HCT116 (cell line): Measurements from ENCODE around the gene C10orf90. TPM values are rescaled to one million over a fixed set of nuclear protein-coding genes. Genes with fewer than 3 reads are reported as not detected.

ENCODE experiments used
- ATAC-seq: fragments of 200-7000 bp; cut with Tn5 transposase; 2 replicates; pipeline ENCODE4 v1.9.1; 2020; ENCODE audit warnings: mild to moderate bottlenecking, moderate library complexity
- BruUV-seq: library from RNA; stranded (reverse); fragments of 400-500 nt; replicated peaks from 2 replicates; lab custom pipeline; 2021; lab: Mats Ljungman, UMichigan
- CTCF ChIA-PET: fragments of 300-600 bp; sonication (Branson Sonifier 250); formaldehyde crosslinking; loops from one replicate; lab custom pipeline; 2021; ENCODE audit warnings: antibody characterized with exemption; lab: Charles Lee
- POLR2A ChIA-PET: fragments of 300-600, 350-600 bp; sonication (Branson Sonifier 250); formaldehyde crosslinking; loops from one replicate; lab custom pipeline; 2021; ENCODE audit warnings: antibody characterized with exemption; lab: Charles Lee
- RAD21 ChIA-PET, 2 experiments: fragments of 300-600 bp; sonication (Branson Sonifier 250); formaldehyde crosslinking; loops; one replicate each; lab custom pipeline; 2023; ENCODE audit warnings: low total read pairs in 2 of 2; ENCODE audit not compliant: uncharacterized antibody in 2 of 2, unreplicated experiment in 2 of 2, low non-redundant PET in 1 of 2; lab: Charles Lee
- DNase-seq: peaks from one replicate; pipeline ENCODE4 v3.0.0-alpha.2; 2010; ENCODE audit warnings: low read depth, low spot score
- H2AFZ ChIP-seq: fragments of 200-600 bp; shearing (Covaris generic), sonication (generic); 2 replicates; pipeline ENCODE4 v1.6.1; 2017; ENCODE audit warnings: low read depth, mixed run types, mixed read lengths, antibody characterized with exemption, low read length; ENCODE audit not compliant: poor library complexity, severe bottlenecking
- H3K27ac ChIP-seq: 2 replicates; pipeline ENCODE4 v1.5.1; 2012; ENCODE audit warnings: low read depth, low read length
- H3K27me3 ChIP-seq: fragments of 200-600 bp; sonication (generic); 2 replicates; pipeline ENCODE4 v1.6.1; 2016; ENCODE audit warnings: mixed run types, low read length, mixed read lengths; ENCODE audit not compliant: insufficient read depth
- H3K36me3 ChIP-seq, 2 experiments: fragments of 200-500 bp in 1 of 2; fragments of 200-600 bp in 1 of 2; sonication (Bioruptor generic) in 1 of 2; sonication (generic) in 1 of 2; 2 replicates each; pipeline versions ENCODE4 v1.5.1 to v1.6.1; 2014 to 2016; ENCODE audit warnings: low read length in 2 of 2, inconsistent platforms in 1 of 2, mixed read lengths in 1 of 2, mixed run types in 1 of 2; ENCODE audit not compliant: insufficient read depth in 2 of 2, control insufficient read depth in 1 of 2
- H3K4me1 ChIP-seq, 2 experiments: fragments of 200-600 bp in 1 of 2; sonication (generic) in 1 of 2; 2 replicates each; pipeline versions ENCODE4 v1.5.1 to v1.6.1; 2012 to 2017; ENCODE audit warnings: low read length in 2 of 2, inconsistent platforms in 1 of 2, mild to moderate bottlenecking in 1 of 2, mixed read lengths in 1 of 2, mixed run types in 1 of 2, moderate library complexity in 1 of 2; ENCODE audit not compliant: insufficient read depth in 2 of 2, control insufficient read depth in 1 of 2
- H3K4me2 ChIP-seq: fragments of 200-600 bp; sonication (generic); 2 replicates; pipeline ENCODE4 v1.6.1; 2017; ENCODE audit warnings: mixed run types, low read length, mixed read lengths
- H3K4me3 ChIP-seq, 2 experiments: fragments of 200-600 bp in 1 of 2; sonication (generic) in 1 of 2; replicated peaks in 1 of 2; 2 replicates each; pipeline ENCODE4 v1.5.1; 2011 to 2016; ENCODE audit warnings: low read length in 2 of 2, control low read depth in 1 of 2, low read depth in 1 of 2, mild to moderate bottlenecking in 1 of 2, mixed read lengths in 1 of 2, mixed run types in 1 of 2
- H3K79me2 ChIP-seq: fragments of 200-600 bp; sonication (generic); 2 replicates; pipeline ENCODE4 v1.6.1; 2017; ENCODE audit warnings: mild to moderate bottlenecking, mixed run types, low read length, moderate library complexity, mixed read lengths; ENCODE audit not compliant: insufficient read depth
- H3K9ac ChIP-seq: fragments of 200-600 bp; sonication (generic); 2 replicates; pipeline ENCODE4 v1.6.1; 2016; ENCODE audit warnings: low read length, mixed read lengths
- H3K9me2 ChIP-seq: fragments of 200-600 bp; sonication (generic), shearing (Covaris generic); 2 replicates; pipeline ENCODE4 v1.6.1; 2017; ENCODE audit warnings: mixed run types, mild to moderate bottlenecking, moderate library complexity; ENCODE audit not compliant: insufficient read depth
- H3K9me3 ChIP-seq, 2 experiments: fragments of 200-500 bp in 1 of 2; fragments of 200-600 bp in 1 of 2; sonication (Bioruptor generic) in 1 of 2; sonication (generic) in 1 of 2; 2 replicates each; pipeline ENCODE4 v1.6.1; 2014 to 2017; ENCODE audit warnings: low read length in 2 of 2, mixed read lengths in 2 of 2, inconsistent platforms in 1 of 2, low read depth in 1 of 2, mild to moderate bottlenecking in 1 of 2, mixed run types in 1 of 2, moderate library complexity in 1 of 2; ENCODE audit not compliant: control insufficient read depth in 1 of 2, insufficient read depth in 1 of 2
- H4K20me1 ChIP-seq: fragments of 200-600 bp; sonication (generic), shearing (Covaris generic); 2 replicates; pipeline ENCODE4 v1.6.1; 2017; ENCODE audit warnings: mixed run types, mild to moderate bottlenecking, moderate library complexity; ENCODE audit not compliant: insufficient read depth
- CBX3 ChIP-seq: IDR thresholded peaks from 2 replicates; pipeline ENCODE4 v1.6.1; 2012; ENCODE audit warnings: low read depth
- CEBPB ChIP-seq: IDR thresholded peaks from 2 replicates; pipeline ENCODE4 v1.6.1; 2012; ENCODE audit warnings: low read depth
- ELF1 ChIP-seq: IDR thresholded peaks from 2 replicates; pipeline ENCODE4 v1.6.1; 2012; ENCODE audit warnings: low read depth, borderline replicate concordance
- EZH2 ChIP-seq: fragments of 200-600 bp; sonication (generic); IDR thresholded peaks from 2 replicates; pipeline ENCODE4 v1.6.1; 2017; ENCODE audit warnings: antibody characterized with exemption, mixed run types
- EZH2phosphoT487 ChIP-seq: fragments of 200-600 bp; IDR thresholded peaks from 2 replicates; pipeline ENCODE4 v1.6.1; 2018; ENCODE audit warnings: antibody characterized with exemption, borderline replicate concordance
- FOSL1 ChIP-seq: IDR thresholded peaks from 2 replicates; pipeline ENCODE4 v1.6.1; 2012; ENCODE audit warnings: low read depth
- JUND ChIP-seq: IDR thresholded peaks from 2 replicates; pipeline ENCODE4 v1.6.1; 2012
- POLR2AphosphoS5 ChIP-seq: IDR thresholded peaks from 2 replicates; pipeline ENCODE4 v1.6.1; 2011; ENCODE audit warnings: mild to moderate bottlenecking, low read depth, low read length, moderate library complexity
- RAD21 ChIP-seq: IDR thresholded peaks from 2 replicates; pipeline ENCODE4 v1.6.1; 2012; ENCODE audit warnings: low read depth, mild to moderate bottlenecking
- SIN3A ChIP-seq: IDR thresholded peaks from 2 replicates; pipeline ENCODE4 v1.6.1; 2012; ENCODE audit warnings: low read depth
- SP1 ChIP-seq: IDR thresholded peaks from 2 replicates; pipeline ENCODE4 v1.6.1; 2012; ENCODE audit warnings: low read depth
- SRF ChIP-seq: IDR thresholded peaks from 2 replicates; pipeline ENCODE4 v1.6.1; 2012; ENCODE audit warnings: low read depth
- TCF7L2 ChIP-seq: IDR thresholded peaks from 2 replicates; pipeline ENCODE4 v1.7.0; 2011; ENCODE audit warnings: borderline replicate concordance, inconsistent platforms; ENCODE audit not compliant: insufficient read depth, insufficient read length; ENCODE audit errors: extremely low read depth
- intact Hi-C: fragments of 100-400 bp; cut with micrococcal nuclease; formaldehyde crosslinking; loops from 2 replicates; pipeline ENCODE4 v1.10.0; 2022
- total RNA-seq: library from RNA; stranded (reverse); gene quantifications from one replicate; pipeline ENCODE4 v1.2.1, GENCODE V29; 2021; ENCODE audit not compliant: unreplicated experiment
- TF ChIP-seq, protein P1 (sequence below): IDR thresholded peaks from 2 replicates; pipeline ENCODE4 v1.6.1; 2012
- TF ChIP-seq, protein P2 (sequence below), 3 experiments: fragments of 200-600 bp in 1 of 3; sonication (generic) in 1 of 3; IDR thresholded peaks in 2 of 3; conservative IDR thresholded peaks in 1 of 3; 2 replicates each; pipeline ENCODE4 v1.5.1; 2012 to 2017; ENCODE audit warnings: low read depth in 2 of 3, low read length in 2 of 3, antibody characterized with exemption in 1 of 3, borderline replicate concordance in 1 of 3, control low read depth in 1 of 3, mild to moderate bottlenecking in 1 of 3, mixed read lengths in 1 of 3, mixed run types in 1 of 3, moderate library complexity in 1 of 3; ENCODE audit not compliant: insufficient read depth in 1 of 3
- TF ChIP-seq, protein P3 (sequence below): IDR thresholded peaks from 2 replicates; pipeline ENCODE4 v1.6.1; 2012; ENCODE audit warnings: low read depth

The C10orf90 gene
- total RNA-seq, 1 experiment from 2014 or later = not detected

DNA sequence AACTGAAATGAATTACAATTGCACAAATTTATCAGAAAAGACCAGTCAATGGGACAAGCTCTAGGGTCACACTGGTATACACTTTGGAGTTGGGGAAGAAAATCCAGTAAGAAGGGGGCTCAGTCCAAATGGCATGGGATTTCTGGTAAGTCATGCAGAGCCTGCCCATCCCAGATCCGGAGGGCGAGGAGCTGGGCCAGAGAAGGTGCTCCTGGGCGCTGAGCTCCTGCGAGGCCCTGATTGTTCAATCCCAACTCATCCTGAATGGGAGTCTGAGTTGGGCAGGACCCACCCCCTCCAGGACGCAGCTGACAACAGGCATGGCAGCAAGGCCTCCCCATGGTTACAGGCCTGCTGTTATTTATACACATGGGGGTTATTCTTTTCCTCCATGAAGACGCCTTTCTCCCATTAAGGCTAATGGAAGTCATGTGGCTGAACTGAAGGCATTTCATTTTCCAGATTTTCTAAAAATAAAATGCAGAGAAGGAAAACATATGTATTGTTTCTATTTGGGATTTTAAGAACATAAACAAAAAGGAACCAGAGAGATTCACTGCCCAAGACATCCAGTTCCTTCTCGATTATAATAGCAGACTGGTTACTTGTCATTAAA lies 191.1 kb downstream of the C10orf90 start:
- Histone ChIP-seq H3K9ac (no peak overlapping the region), H3K79me2 (no peaks in the 10 kb centered on the region), H3K27me3 (0 out of 2 replicates have a peak, but pooled peaks cover 5% of the 10 kb centered on the region), H3K9me3 (no peaks in the 10 kb centered on the region), H3K36me3 (no peaks in the 10 kb centered on the region), H3K9me2 (no peaks in the 10 kb centered on the region), H3K27ac (no peak overlapping the region), H2AFZ (no peak overlapping the region), H4K20me1 (no peaks in the 10 kb centered on the region), H3K4me2 (no peak overlapping the region), H3K4me3 (no peak overlapping the region), H3K4me1 (no peaks in the 10 kb centered on the region)
- DNase-seq (no peak), ATAC-seq (no peak)
- TF ChIP-seq TCF7L2 = no peak
- TF ChIP-seq SRF = no peak
- TF ChIP-seq POLR2AphosphoS5 = no peak
- no peak for TF ChIP-seq SIN3A
- no TSS peak for BruUV-seq
- CTCF ChIA-PET = no interaction called here
- RAD21 ChIA-PET = no interaction called here
- POLR2A ChIA-PET = no interaction called here
- intact Hi-C loops = no loop called here

DNA sequence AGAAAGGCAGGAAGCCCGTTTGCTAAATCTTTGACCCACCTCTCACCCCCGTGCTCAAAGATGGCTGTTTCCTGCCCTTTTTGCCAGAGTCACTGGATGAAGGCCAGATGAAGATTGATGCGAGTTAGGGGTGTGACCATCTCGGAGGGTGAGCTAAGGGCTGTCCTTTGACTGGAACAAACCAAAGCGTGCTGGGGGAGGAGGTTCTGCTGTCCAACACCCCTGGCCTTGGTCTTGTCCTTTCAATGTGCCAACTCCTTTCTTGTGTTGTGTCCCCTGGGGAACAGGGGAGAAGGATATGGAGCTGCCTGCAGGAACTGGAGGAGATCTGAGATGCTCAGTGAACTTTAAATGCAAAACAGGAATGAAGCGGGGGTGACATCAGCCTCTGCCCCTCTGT lies 191.9 kb downstream of the C10orf90 start:
- Histone ChIP-seq H3K36me3 (no peaks in the 10 kb centered on the region), H4K20me1 (no peaks in the 10 kb centered on the region), H3K4me3 (no peak overlapping the region), H3K27ac (no peak overlapping the region), H2AFZ (no peak overlapping the region), H3K4me2 (no peak overlapping the region), H3K9me3 (no peaks in the 10 kb centered on the region), H3K27me3 (0 out of 2 replicates have a peak, but pooled peaks cover 5% of the 10 kb centered on the region), H3K9ac (no peak overlapping the region), H3K4me1 (no peaks in the 10 kb centered on the region), H3K9me2 (no peaks in the 10 kb centered on the region), H3K79me2 (no peaks in the 10 kb centered on the region)
- intact Hi-C loops = no loop called here
- no peak for DNase-seq
- ChIA-PET CTCF (no interaction called here), POLR2A (no interaction called here), RAD21 (no interaction called here)
- no peak for ATAC-seq
- no TSS peak for BruUV-seq
- TF ChIP-seq ELF1 = no peak
- TF ChIP-seq, protein P1, sequence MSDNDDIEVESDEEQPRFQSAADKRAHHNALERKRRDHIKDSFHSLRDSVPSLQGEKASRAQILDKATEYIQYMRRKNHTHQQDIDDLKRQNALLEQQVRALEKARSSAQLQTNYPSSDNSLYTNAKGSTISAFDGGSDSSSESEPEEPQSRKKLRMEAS = no peak
- no peak for TF ChIP-seq FOSL1
- no peak for TF ChIP-seq CEBPB
- TF ChIP-seq, protein P2, sequence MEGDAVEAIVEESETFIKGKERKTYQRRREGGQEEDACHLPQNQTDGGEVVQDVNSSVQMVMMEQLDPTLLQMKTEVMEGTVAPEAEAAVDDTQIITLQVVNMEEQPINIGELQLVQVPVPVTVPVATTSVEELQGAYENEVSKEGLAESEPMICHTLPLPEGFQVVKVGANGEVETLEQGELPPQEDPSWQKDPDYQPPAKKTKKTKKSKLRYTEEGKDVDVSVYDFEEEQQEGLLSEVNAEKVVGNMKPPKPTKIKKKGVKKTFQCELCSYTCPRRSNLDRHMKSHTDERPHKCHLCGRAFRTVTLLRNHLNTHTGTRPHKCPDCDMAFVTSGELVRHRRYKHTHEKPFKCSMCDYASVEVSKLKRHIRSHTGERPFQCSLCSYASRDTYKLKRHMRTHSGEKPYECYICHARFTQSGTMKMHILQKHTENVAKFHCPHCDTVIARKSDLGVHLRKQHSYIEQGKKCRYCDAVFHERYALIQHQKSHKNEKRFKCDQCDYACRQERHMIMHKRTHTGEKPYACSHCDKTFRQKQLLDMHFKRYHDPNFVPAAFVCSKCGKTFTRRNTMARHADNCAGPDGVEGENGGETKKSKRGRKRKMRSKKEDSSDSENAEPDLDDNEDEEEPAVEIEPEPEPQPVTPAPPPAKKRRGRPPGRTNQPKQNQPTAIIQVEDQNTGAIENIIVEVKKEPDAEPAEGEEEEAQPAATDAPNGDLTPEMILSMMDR (IDR thresholded peaks at IDR 0.05 in 2 of 3, conservative IDR thresholded peaks at IDR 0.05 in 1 of 3; ENCODE audit: borderline replicate concordance in 1 of 3, insufficient read depth in 1 of 3, low read depth in 2 of 3, low read length in 2 of 3) = no peak
- TF ChIP-seq EZH2 = no peak
- no peak for TF ChIP-seq EZH2phosphoT487
- no peak for TF ChIP-seq POLR2AphosphoS5
- TF ChIP-seq, protein P3, sequence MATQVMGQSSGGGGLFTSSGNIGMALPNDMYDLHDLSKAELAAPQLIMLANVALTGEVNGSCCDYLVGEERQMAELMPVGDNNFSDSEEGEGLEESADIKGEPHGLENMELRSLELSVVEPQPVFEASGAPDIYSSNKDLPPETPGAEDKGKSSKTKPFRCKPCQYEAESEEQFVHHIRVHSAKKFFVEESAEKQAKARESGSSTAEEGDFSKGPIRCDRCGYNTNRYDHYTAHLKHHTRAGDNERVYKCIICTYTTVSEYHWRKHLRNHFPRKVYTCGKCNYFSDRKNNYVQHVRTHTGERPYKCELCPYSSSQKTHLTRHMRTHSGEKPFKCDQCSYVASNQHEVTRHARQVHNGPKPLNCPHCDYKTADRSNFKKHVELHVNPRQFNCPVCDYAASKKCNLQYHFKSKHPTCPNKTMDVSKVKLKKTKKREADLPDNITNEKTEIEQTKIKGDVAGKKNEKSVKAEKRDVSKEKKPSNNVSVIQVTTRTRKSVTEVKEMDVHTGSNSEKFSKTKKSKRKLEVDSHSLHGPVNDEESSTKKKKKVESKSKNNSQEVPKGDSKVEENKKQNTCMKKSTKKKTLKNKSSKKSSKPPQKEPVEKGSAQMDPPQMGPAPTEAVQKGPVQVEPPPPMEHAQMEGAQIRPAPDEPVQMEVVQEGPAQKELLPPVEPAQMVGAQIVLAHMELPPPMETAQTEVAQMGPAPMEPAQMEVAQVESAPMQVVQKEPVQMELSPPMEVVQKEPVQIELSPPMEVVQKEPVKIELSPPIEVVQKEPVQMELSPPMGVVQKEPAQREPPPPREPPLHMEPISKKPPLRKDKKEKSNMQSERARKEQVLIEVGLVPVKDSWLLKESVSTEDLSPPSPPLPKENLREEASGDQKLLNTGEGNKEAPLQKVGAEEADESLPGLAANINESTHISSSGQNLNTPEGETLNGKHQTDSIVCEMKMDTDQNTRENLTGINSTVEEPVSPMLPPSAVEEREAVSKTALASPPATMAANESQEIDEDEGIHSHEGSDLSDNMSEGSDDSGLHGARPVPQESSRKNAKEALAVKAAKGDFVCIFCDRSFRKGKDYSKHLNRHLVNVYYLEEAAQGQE = no peak
- no peak for TF ChIP-seq TCF7L2
- TF ChIP-seq SP1 = no peak
- no peak for TF ChIP-seq RAD21
- TF ChIP-seq JUND = no peak
- TF ChIP-seq SIN3A = no peak
- TF ChIP-seq CBX3 = no peak
